Measurements from ENCODE around the gene CRACR2B. TPM values are rescaled to one million over a fixed set of nuclear protein-coding genes. Genes with fewer than 3 reads are reported as not detected.

Gene CRACR2B
- total RNA-seq, 1 donor from 2014 or later, result 2.6 TPM

- Mint-ChIP-seq H3K27me3 (ENCODE audit: low read depth, unreplicated experiment) (peaks cover 3% of the 10 kb centered on the region), H3K4me1 (ENCODE audit: low read depth, unreplicated experiment) (peaks cover 3% of the 10 kb centered on the region), H3K4me3 (ENCODE audit: unreplicated experiment) (no peak overlapping the region), H3K9me3 (ENCODE audit: unreplicated experiment) (no peaks in the 10 kb centered on the region), H3K27ac (ENCODE audit: unreplicated experiment) (peak overlapping the region; percentile 34), H3K36me3 (ENCODE audit: low read depth, unreplicated experiment) (peaks cover 14% of the 10 kb centered on the region)
- TF ChIP-seq, protein P1, sequence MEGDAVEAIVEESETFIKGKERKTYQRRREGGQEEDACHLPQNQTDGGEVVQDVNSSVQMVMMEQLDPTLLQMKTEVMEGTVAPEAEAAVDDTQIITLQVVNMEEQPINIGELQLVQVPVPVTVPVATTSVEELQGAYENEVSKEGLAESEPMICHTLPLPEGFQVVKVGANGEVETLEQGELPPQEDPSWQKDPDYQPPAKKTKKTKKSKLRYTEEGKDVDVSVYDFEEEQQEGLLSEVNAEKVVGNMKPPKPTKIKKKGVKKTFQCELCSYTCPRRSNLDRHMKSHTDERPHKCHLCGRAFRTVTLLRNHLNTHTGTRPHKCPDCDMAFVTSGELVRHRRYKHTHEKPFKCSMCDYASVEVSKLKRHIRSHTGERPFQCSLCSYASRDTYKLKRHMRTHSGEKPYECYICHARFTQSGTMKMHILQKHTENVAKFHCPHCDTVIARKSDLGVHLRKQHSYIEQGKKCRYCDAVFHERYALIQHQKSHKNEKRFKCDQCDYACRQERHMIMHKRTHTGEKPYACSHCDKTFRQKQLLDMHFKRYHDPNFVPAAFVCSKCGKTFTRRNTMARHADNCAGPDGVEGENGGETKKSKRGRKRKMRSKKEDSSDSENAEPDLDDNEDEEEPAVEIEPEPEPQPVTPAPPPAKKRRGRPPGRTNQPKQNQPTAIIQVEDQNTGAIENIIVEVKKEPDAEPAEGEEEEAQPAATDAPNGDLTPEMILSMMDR (IDR thresholded peaks at IDR 0.05; ENCODE audit: insufficient read depth, low read depth, low read length), result no peak
- no peak for TF ChIP-seq EZH2 (IDR thresholded peaks at IDR 0.05; ENCODE audit: insufficient read depth, low read length)
- Histone ChIP-seq H3K4me3 (ENCODE audit: insufficient read depth, low read depth, low read length) (no peak overlapping the region), H4K20me1 (ENCODE audit: insufficient read depth, low read length) (peaks cover 20% of the 10 kb centered on the region), H3K4me1 (ENCODE audit: insufficient read depth, low read length) (no peaks in the 10 kb centered on the region), H3K27ac (ENCODE audit: low read depth, low read length) (no peak overlapping the region), H3K9ac (ENCODE audit: low read length) (no peak overlapping the region), H3K27me3 (ENCODE audit: insufficient read depth, low read length) (no peaks in the 10 kb centered on the region), H3K36me3 (ENCODE audit: insufficient read depth, low read length) (no peaks in the 10 kb centered on the region), H2AFZ (ENCODE audit: low read depth, low read length) (no peak overlapping the region), H3K4me2 (ENCODE audit: low read length) (no peak overlapping the region), H3K79me2 (ENCODE audit: insufficient read depth, low read length) (no peaks in the 10 kb centered on the region), H3K9me3 (ENCODE audit: insufficient read depth, low read depth, low read length) (no peaks in the 10 kb centered on the region)
- no peak for DNase-seq (ENCODE audit: low read depth)
- no peak for FAIRE-seq
These were observed 49.8 kb downstream of the CRACR2B start for GRCh38 chr11:877565-877964.

DNA sequence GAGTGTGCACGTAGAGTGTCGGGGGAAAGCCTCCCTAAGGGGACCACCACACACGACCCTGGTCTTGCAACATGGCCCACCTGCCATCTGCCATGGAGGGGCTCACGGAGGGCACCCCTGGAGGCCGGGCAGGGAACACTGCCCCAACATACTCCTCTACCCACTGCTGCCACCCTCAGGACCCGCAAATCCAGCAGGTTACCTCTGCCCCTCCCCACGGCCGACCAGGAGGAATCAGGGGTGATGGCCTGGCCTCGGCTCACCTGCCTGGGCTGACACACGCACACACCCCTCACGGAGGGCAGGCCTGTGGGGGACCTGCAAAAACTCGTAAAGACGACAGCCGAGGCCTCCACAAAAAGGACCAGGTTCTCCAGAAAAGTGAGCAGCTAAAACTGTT is 52.7 kb downstream of the CRACR2B start:
- H3K9ac ChIP-seq (ENCODE audit: low read length), result no peak overlapping the region
- H3K9me3 Mint-ChIP-seq (ENCODE audit: unreplicated experiment), result no peaks in the 10 kb centered on the region
- H3K36me3 Mint-ChIP-seq (ENCODE audit: low read depth, unreplicated experiment), result peaks cover 13% of the 10 kb centered on the region
- no peak for TF ChIP-seq EZH2 (IDR thresholded peaks at IDR 0.05; ENCODE audit: insufficient read depth, low read length)
- TF ChIP-seq, protein P1 (IDR thresholded peaks at IDR 0.05; ENCODE audit: insufficient read depth, low read depth, low read length), result no peak
- H3K9me3 ChIP-seq (ENCODE audit: insufficient read depth, low read depth, low read length), result no peaks in the 10 kb centered on the region
- peaks cover 15% of the 10 kb centered on the region for H4K20me1 ChIP-seq (ENCODE audit: insufficient read depth, low read length)
- no peak for FAIRE-seq
- peaks cover 4% of the 10 kb centered on the region for H3K4me1 Mint-ChIP-seq (ENCODE audit: low read depth, unreplicated experiment)
- H3K27ac Mint-ChIP-seq (ENCODE audit: unreplicated experiment), result no peak overlapping the region
- H2AFZ ChIP-seq (ENCODE audit: low read depth, low read length), result no peak overlapping the region
- no peaks in the 10 kb centered on the region for H3K79me2 ChIP-seq (ENCODE audit: insufficient read depth, low read length)
- no peak overlapping the region for H3K4me3 Mint-ChIP-seq (ENCODE audit: unreplicated experiment)
- H3K27me3 ChIP-seq (ENCODE audit: insufficient read depth, low read length), result no peaks in the 10 kb centered on the region
- H3K4me1 ChIP-seq (ENCODE audit: insufficient read depth, low read length), result no peaks in the 10 kb centered on the region
- H3K36me3 ChIP-seq (ENCODE audit: insufficient read depth, low read length), result no peaks in the 10 kb centered on the region
- no peak overlapping the region for H3K27ac ChIP-seq (ENCODE audit: low read depth, low read length)
- H3K4me3 ChIP-seq (ENCODE audit: insufficient read depth, low read depth, low read length), result no peak overlapping the region
- H3K4me2 ChIP-seq (ENCODE audit: low read length), result no peak overlapping the region
- H3K27me3 Mint-ChIP-seq (ENCODE audit: low read depth, unreplicated experiment), result peaks cover 2% of the 10 kb centered on the region
- no peak for DNase-seq (ENCODE audit: low read depth)

Other genes starting within 250 kb of the CRACR2B start
- gene IRF7, start 212.0 kb upstream of the CRACR2B start, total RNA-seq, result 75.4 and 80.6 TPM in 2 replicates
- gene CDHR5, start 203.0 kb upstream of the CRACR2B start, total RNA-seq, result 0.12 TPM in 1 of 2 replicates, not detected in the other
- 2.0 and 4.0 TPM in 2 replicates for gene SCT, start 200.7 kb upstream of the CRACR2B start, total RNA-seq
- gene DRD4, start 190.7 kb upstream of the CRACR2B start, total RNA-seq, result 9.9 and 12.0 TPM in 2 replicates
- gene DEAF1, start 132.7 kb upstream of the CRACR2B start, total RNA-seq, result 44.1 and 48.9 TPM in 2 replicates
- 16.1 and 18.4 TPM in 2 replicates for gene TMEM80, start 132.1 kb upstream of the CRACR2B start, total RNA-seq
- 103 and 129 TPM in 2 replicates for gene EPS8L2, start 121.7 kb upstream of the CRACR2B start, total RNA-seq
- 150 and 155 TPM in 2 replicates for gene TALDO1, start 80.5 kb upstream of the CRACR2B start, total RNA-seq
- gene GATD1, start 50.4 kb upstream of the CRACR2B start, total RNA-seq, result 51.9 and 60.0 TPM in 2 replicates
- gene CEND1, start 37.8 kb upstream of the CRACR2B start, total RNA-seq, result 0.59 and 0.62 TPM in 2 replicates
- gene SLC25A22, start 29.6 kb upstream of the CRACR2B start, total RNA-seq, result 20.5 and 21.4 TPM in 2 replicates
- 22.2 and 26.8 TPM in 2 replicates for gene PIDD1, start 22.7 kb upstream of the CRACR2B start, total RNA-seq
- 1,592 and 1,666 TPM in 2 replicates for gene RPLP2, start 18.0 kb upstream of the CRACR2B start, total RNA-seq
- gene PNPLA2, start 9.0 kb upstream of the CRACR2B start, total RNA-seq, result 46.8 and 50.8 TPM in 2 replicates
- 414 and 421 TPM in 2 replicates for gene CD151, start 5.0 kb downstream of the CRACR2B start, total RNA-seq
- gene POLR2L, start 14.6 kb downstream of the CRACR2B start, total RNA-seq, result 194 and 212 TPM in 2 replicates
- 69.5 and 75.5 TPM in 2 replicates for gene TSPAN4, start 14.9 kb downstream of the CRACR2B start, total RNA-seq
- 72.6 and 74.6 TPM in 2 replicates for gene CHID1, start 82.9 kb downstream of the CRACR2B start, total RNA-seq
- gene AP2A2, start 98.0 kb downstream of the CRACR2B start, total RNA-seq, result 105 and 110 TPM in 2 replicates
- gene MUC6, start 208.8 kb downstream of the CRACR2B start, total RNA-seq, result not detected in 2 replicates
- gene MUC2, start 247.0 kb downstream of the CRACR2B start, total RNA-seq, result not detected in 2 replicates